Measurements from ENCODE around the gene TMEM187.

GRCh38 chrX:154022108-154022507, 49.6 kb downstream of the TMEM187 start:
- TF ChIP-seq POLR2AphosphoS5 (IDR thresholded peaks at IDR 0.05; ENCODE audit: insufficient read depth in 1 of 2, low read depth in 1 of 2), result no peak
- no peak for TF ChIP-seq CTCF (IDR thresholded peaks at IDR 0.05)
- TF ChIP-seq POLR2A (IDR thresholded peaks at IDR 0.05), result no peak
